ELR (cell line): ENCODE results near the gene SPATA18.
"Not testable (repeated sequence)": the region's sequence is repeated elsewhere in the genome, so short reads cannot be mapped to it uniquely, and the experiment has no call there.

ENCODE experiments used
- DNase-seq: peaks from one replicate; pipeline ENCODE4 v3.0.0-alpha.2; 2015; ENCODE audit warnings: low read depth

The SPATA18 gene

DNA sequence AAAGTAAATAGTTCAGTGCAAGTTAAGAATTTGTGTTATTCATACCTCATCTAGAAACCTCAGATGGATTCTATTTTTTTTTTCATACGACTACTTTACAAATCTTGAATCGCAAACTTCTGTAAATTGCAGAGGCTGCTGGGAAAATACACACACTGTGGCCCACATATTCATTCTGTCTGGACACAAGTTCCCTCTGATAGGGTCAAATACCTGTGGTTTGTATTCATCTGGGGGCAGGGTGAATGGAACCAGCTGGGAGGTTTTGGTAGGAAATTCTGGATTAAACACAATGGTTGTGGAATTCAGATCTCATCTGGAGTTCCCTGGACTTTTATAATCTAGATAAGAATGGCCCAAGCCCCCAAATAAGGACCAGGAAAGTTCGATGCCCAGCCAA, 56.2 kb downstream of the SPATA18 start:
- DNase-seq, result no peak

DNA sequence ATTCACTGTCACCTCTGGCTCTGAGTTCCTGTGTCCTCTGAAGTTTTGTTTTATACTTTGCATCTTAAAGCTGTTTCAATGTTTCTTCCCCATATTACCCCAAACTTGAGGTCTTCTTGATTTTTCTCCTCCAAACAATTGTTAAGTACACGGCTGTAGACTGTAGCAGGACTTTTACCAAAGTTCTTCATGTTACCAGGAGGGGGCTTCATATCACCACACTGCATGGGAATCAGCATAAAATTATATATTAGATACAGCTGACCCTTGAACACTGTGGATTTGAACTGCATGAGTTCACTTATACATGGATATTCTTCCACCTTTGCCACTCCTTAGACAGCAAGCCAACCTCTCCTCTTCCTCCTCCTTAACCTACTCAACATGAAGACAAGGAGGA, 56.6 kb downstream of the SPATA18 start:
- DNase-seq, result peak; percentile 9

DNA sequence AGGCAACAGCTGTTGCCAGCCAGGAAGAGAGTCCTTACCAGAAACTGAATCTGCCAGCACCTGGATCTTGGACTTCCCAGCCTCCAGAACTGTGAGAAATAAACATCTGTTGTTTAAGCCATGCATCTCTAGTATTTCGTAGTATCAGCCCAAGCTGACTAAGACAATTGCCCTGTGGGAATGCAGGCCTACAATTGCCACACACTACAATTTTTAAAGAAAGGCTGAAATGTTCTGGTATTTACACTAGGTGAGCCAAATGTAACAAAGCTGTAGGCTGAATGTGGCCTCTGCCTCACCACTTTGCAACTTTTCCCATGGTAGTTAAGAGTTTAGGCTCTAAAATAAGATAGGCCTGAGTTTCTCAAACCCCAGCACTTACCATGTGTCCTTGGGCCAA, 59.1 kb downstream of the SPATA18 start:
- no peak for DNase-seq

DNA sequence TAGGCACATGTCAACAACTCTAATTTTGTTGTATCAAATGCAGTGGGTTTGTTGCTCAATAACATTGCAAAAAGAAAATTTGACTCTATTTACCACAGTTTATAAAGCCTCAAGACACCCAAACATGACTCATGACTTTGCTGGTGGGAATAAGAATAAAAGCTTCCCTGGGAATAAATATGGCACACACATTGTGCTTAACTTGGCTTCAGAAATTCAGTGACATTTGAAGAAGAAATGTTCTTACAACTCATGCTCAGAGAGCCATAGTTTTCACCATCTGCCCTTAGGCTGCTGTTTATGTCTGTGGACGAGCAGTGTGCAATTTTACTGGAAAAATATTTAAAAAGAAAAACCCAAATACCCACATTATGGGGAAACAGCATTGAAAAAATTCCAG, 60.9 kb downstream of the SPATA18 start:
- DNase-seq, result no peak

DNA sequence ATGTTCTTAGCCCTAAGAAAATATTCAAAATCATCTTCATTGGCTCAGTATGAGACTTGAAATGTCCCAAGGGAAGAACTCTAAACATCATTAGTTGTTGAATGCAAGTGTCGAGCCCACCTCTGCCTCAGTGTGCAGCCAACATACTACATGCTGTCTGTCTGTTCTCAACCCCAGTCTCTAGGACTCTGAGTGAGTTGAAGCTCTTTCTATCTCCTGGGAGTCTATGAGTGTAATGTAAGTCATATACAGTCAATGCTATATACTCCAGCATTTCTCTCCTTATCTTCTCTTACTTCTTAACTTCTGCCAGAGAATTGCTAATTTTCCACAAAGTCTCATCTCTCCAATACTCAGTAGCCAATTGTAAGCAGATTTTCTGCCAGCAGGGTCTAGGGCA, 61.3 kb downstream of the SPATA18 start:
- DNase-seq, result no peak

DNA sequence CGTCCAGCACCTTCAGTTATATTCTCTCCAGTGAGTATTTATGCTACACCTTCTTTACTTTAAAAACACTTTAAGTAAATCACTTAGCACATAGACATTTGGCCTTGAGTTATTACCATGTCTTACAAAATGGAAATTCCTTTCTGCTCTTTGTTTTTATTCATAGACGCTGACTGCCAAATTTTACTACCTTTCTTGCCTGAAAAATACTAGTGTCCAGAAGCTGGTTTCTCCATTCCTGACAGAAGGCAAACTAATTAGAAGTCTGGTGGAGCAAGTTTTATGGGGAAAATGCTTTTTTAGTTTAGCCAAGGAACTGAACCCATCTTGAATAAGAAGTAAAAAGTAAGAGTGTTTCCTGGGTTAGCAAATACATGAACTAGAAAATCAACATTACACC, 65.5 kb downstream of the SPATA18 start:
- DNase-seq, result no peak

DNA sequence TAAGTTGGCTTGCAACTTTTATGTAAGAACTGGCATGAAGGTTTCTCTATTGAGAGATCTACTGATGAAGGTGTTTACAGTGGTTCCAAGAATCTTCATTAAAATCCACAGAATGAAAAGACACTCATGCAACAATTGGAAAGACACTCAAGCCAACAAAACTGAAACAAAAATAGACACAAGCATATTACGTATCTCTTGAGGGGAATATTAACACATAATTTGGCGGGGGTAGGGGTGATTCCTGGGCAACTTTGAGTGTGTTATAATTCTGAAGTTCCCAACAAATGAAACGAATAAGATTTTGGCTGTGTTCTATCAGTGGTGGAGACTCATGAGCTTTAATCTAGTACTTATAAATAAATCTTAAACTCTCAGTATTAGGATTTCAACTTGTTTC, 75.1 kb downstream of the SPATA18 start:
- no peak for DNase-seq

DNA sequence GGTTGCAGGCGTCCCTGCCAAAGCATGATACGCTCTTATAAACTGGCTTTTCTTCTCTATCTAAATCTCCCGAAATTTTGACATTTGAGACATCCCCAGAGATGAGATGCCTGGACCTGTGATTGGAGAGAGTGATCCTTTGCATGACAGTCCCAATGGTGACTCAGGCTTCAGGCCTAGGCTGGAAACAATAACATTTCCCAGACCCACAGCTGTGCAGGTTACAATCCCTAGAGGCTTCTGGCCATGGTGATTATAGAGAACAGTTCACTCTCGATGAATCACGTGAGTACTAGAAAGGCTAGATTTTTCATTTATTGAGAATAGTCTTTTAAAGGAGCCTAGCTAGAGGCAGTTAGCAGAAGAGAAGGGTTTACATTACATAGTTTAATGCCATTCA, 75.9 kb downstream of the SPATA18 start:
- peak; percentile 3 for DNase-seq

DNA sequence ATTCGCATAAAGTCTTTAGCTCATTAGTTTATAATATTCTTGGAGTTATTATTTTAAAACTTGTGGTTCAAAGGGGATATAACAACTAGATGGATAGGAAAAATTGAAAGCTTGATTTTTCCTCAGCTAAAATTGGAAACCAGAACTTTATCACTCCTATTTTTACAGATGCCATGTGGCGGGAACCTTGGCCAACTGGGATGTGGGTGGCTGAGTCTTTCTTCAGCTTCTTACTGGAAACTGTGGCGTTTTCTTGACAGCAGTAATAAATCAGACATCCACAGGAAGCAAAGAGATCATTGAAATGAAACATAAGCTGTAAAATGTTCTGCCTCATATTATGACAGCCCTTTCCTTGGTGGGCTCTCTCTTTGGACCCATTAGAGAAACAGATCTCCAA, 84.1 kb downstream of the SPATA18 start:
- DNase-seq, result no peak

DNA sequence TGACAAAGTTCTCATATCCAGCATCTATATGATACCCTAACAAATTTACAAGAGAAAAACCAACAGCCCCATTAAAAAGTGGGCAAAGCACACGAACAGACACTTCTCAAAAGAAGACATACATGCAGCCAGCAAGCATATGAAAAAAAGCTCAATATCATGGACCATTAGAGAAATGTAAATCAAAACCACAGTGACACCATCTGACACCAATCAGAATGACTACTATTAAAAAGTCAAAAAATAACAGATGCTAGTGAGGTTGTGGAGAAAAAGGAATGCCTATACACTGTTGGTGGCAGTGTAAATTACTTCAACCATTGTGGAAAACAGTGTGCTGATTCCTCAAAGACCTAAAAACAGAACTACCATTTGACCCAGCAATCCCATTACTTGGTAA, 86.0 kb downstream of the SPATA18 start:
- not testable (repeated sequence) for DNase-seq

DNA sequence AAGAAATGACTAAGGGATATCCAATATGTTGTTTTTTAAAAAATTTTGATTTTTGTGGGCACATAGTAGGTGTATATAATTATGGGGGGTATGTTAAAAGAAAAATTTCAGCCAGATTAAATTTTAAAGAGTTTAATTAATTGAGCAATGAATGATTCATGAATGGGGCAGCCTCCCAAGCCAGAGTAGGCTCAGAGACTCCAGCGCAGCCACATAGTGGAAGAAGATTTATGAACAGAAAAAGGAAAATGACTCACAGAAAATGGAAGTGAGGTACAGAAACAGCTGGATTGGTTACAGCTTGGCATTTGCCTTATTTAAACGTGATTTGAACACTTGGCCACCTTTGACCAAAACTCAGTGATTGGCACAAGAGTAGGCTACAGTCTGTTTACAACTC, 91.7 kb downstream of the SPATA18 start:
- DNase-seq, result no peak

DNA sequence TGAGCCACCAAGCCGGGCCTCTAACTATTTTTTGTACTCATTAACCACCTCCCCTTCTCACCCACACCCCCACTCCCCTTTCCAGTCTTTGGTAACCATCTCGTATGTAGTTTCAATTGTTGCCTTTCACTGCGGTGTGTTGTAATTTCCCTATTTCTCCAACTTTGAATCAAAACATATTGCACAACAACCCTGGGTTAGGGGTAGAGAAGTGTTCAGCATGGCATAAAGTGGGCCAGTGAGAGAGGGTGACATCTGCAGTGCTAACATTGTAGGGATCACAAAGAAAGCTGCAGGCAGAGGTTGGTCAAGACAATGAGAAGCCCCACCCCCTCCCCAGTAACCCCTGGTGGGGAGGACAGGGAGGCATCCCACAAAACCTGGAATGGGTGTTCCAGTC, 92.7 kb downstream of the SPATA18 start:
- DNase-seq, result no peak

DNA sequence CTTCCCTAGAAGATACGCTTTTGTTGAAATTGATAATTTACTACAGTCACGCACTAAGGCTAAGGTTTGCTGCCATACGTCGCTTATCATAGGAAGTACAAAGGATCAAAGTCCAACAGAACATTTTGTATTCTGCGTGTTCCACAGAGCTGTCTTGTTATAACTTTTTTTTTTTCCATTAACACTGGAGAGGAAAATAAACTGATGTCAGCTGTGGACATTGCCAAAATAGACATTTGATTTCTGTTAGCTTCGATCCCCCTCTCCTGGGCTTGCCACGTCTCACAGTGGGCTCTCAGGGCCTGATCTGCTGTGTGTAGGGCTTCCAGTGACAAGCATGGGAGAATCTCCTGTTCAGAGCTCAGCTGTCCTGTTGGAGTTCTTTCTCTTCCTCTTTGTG, 93.3 kb downstream of the SPATA18 start:
- DNase-seq, result no peak
